Activated CD8-positive, alpha-beta T cell treated with anti-CD3 and anti-CD28 coated beads for 36 hours (primary cell): Measurements from ENCODE around the gene FNTB. TPM values are rescaled to one million over a fixed set of nuclear protein-coding genes. Genes with fewer than 3 reads are reported as not detected.

ENCODE experiments used
- ATAC-seq: fragments of 200-7000 bp; cut with Tn5 transposase; one replicate; pipeline ENCODE4 v1.10.0; 2021; ENCODE audit warnings: mild to moderate bottlenecking, moderate library complexity
- CTCF ChIA-PET: fragments of 350-600 bp; sonication (Branson Sonifier 250); formaldehyde crosslinking; loops from one replicate; lab custom pipeline; 2021; ENCODE audit warnings: antibody characterized with exemption; lab: Charles Lee
- POLR2A ChIA-PET: fragments of 350-600 bp; sonication (Branson Sonifier 250); formaldehyde crosslinking; loops from one replicate; lab custom pipeline; 2021; ENCODE audit warnings: antibody characterized with exemption; lab: Charles Lee
- DNase-seq: peaks from one replicate; pipeline ENCODE4 v3.0.0-alpha.2; 2020
- H3K27ac Mint-ChIP-seq: one replicate; pipeline ENCODE4 v1.8.0; 2021; ENCODE audit warnings: mild to moderate bottlenecking, mixed read lengths
- H3K27me3 Mint-ChIP-seq: one replicate; pipeline ENCODE4 v1.8.0; 2021; ENCODE audit warnings: mixed read lengths
- H3K36me3 Mint-ChIP-seq: one replicate; pipeline ENCODE4 v1.8.0; 2021; ENCODE audit warnings: low read depth, mixed read lengths
- H3K4me1 Mint-ChIP-seq: one replicate; pipeline ENCODE4 v1.8.0; 2021; ENCODE audit warnings: low read depth, mixed read lengths
- H3K4me3 Mint-ChIP-seq: one replicate; pipeline ENCODE4 v1.8.0; 2021; ENCODE audit warnings: mild to moderate bottlenecking, moderate library complexity, mixed read lengths
- H3K9me3 Mint-ChIP-seq: one replicate; pipeline ENCODE4 v1.8.0; 2021; ENCODE audit warnings: mixed read lengths
- CTCF ChIP-seq: fragments of 200-600 bp; IDR thresholded peaks from one replicate; pipeline ENCODE4 v1.8.0; 2022; ENCODE audit warnings: antibody characterized with exemption, mild to moderate bottlenecking
- intact Hi-C: fragments of 100-400 bp; cut with micrococcal nuclease; formaldehyde crosslinking; loops from one replicate; pipeline ENCODE4 v1.10.0; 2022
- total RNA-seq, 2 experiments: library from RNA; stranded (reverse); gene quantifications; one replicate each; pipeline ENCODE4 v1.2.3, GENCODE V29; 2021

Gene FNTB
- total RNA-seq, 2 experiments from 2014 or later, result 18.8 to 23.5 TPM

GRCh38 chr14:64971491-64971942 lies 15.2 kb upstream of the FNTB start:
- Mint-ChIP-seq H3K9me3 (no peaks in the 10 kb centered on the region), H3K27me3 (no peaks in the 10 kb centered on the region), H3K27ac (no peak overlapping the region), H3K4me3 (peak overlapping the region; percentile 59), H3K4me1 (peaks cover 3% of the 10 kb centered on the region), H3K36me3 (no peaks in the 10 kb centered on the region)
- POLR2A ChIA-PET, result no interaction called here
- intact Hi-C loops, result no loop called here
- CTCF ChIA-PET, result interaction anchor here (1.6 kb wide), 1 partner anchor 80 kb away, joined by 6 read pairs; no protein-coding TSS in a partner anchor
- TF ChIP-seq CTCF, result no peak
- ATAC-seq, result no peak
- no peak for DNase-seq

- ChIA-PET CTCF (no interaction called here), POLR2A (no interaction called here)
- Mint-ChIP-seq H3K4me3 (peak within 1 kb of the TSS; percentile 76), H3K27me3 (no peaks in the 10 kb centered on the region), H3K4me1 (peaks cover 3% of the 10 kb centered on the region), H3K36me3 (no peaks in the 10 kb centered on the region), H3K27ac (peak within 1 kb of the TSS; percentile 71), H3K9me3 (no peaks in the 10 kb centered on the region)
- no peak for TF ChIP-seq CTCF
- intact Hi-C loops, result no loop called here
- DNase-seq, result peak; percentile 39
- ATAC-seq, result peak; percentile 76
Measured at GRCh38 chr14:64971943-64972791, 14.5 kb upstream of the FNTB start, which contains the start of gene RAB15. TSS of gene RAB15 (minus strand) at chr14:64972336. CDS start at chr14:64972076, 260 bp downstream.

- POLR2A ChIA-PET, result no interaction called here
- CTCF ChIA-PET, result no interaction called here
- Mint-ChIP-seq H3K36me3 (no peaks in the 10 kb centered on the region), H3K9me3 (no peaks in the 10 kb centered on the region), H3K27me3 (no peaks in the 10 kb centered on the region), H3K4me1 (peaks cover 3% of the 10 kb centered on the region), H3K27ac (no peak overlapping the region), H3K4me3 (peak overlapping the region; percentile 76)
- intact Hi-C loops, result no loop called here
- DNase-seq, result no peak
- no peak for TF ChIP-seq CTCF
- no peak for ATAC-seq
Measured at GRCh38 chr14:64973026-64973442, 13.7 kb upstream of the FNTB start.

- no peak overlapping the region for H3K4me3 Mint-ChIP-seq
- H3K4me1 Mint-ChIP-seq, result peaks cover 3% of the 10 kb centered on the region
- H3K27ac Mint-ChIP-seq, result no peak overlapping the region
- POLR2A ChIA-PET, result no interaction called here
- H3K27me3 Mint-ChIP-seq, result no peaks in the 10 kb centered on the region
- intact Hi-C loops, result no loop called here
- H3K9me3 Mint-ChIP-seq, result no peaks in the 10 kb centered on the region
- CTCF ChIA-PET, result interaction anchor here (1.0 kb wide), 1 partner anchor 11 kb away, joined by 3 read pairs; no protein-coding TSS in a partner anchor
- DNase-seq (no peak), ATAC-seq (no peak)
- no peak for TF ChIP-seq CTCF
- no peaks in the 10 kb centered on the region for H3K36me3 Mint-ChIP-seq
Measured at GRCh38 chr14:64973826-64974225, 12.9 kb upstream of the FNTB start.

- no peak for TF ChIP-seq CTCF
- H3K4me3 Mint-ChIP-seq, result no peak overlapping the region
- H3K36me3 Mint-ChIP-seq, result no peaks in the 10 kb centered on the region
- H3K27me3 Mint-ChIP-seq, result no peaks in the 10 kb centered on the region
- no peak for ATAC-seq
- peaks cover 3% of the 10 kb centered on the region for H3K4me1 Mint-ChIP-seq
- ChIA-PET CTCF (interaction anchor here (0.9 to 1.0 kb wide), 2 partner anchors 10 to 151 kb away, joined by 3 to 4 read pairs; no protein-coding TSS in a partner anchor), POLR2A (no interaction called here)
- DNase-seq, result no peak
- intact Hi-C loops, result no loop called here
- H3K27ac Mint-ChIP-seq, result no peak overlapping the region
- H3K9me3 Mint-ChIP-seq, result no peaks in the 10 kb centered on the region
Measured at GRCh38 chr14:64974563-64974962, 12.1 kb upstream of the FNTB start.
